ENCODE results near the gene SDC1. TPM values are rescaled to one million over a fixed set of nuclear protein-coding genes. Genes with fewer than 3 reads are reported as not detected.
A peak's percentile ranks its signal among the peaks of the same experiment; 100 is the strongest.

SDC1 gene
- total and polyA plus RNA-seq, 2 experiments from 2014 or later, result 92.3 to 107 TPM

DNA sequence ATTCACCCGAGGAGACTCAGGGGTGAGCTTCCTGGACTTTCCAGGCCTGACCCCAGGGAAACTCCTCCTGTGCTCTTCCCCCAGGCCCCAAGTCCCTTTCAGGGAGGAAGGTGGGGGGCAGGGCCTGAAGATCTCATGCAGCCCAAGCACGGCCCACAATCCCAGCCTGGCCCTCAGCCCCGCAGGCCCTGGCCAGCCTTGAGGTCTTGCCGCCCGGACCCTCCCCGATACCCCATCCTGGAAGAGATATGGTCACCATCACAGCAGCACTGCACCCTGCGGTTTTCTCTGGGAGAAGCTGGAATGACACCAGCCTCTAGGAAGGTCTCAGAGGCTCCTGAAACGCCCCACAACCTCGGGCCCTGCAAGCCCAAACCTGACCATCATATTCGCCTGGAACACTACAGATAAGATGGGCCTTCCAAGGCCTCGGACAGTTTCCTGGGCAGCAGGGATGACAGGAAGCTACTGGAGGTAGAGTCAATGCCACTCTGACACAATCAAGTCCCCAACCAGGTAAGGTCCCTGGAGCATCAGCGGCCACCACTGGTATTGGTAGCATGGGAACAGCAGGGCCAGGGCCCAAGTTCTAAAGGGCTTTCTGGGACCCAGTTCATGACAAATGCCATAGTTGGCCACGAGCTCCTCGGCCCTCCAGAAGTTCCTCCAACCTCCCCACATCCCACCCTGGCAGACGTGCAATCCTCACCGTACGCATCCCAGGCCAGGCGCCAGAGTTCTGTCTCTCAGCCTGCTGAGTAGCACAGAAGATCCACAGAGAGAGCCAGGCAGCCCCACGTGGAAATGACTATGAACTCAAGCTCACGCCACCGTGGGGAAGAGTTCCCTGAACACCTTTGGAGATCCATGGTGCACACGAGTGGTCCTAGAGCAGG, 8.6 kb downstream of the SDC1 start:
- H3K27ac ChIP-seq, result peak overlapping the region; percentile 90
- H3K36me3 ChIP-seq (replicated peaks; ENCODE audit: insufficient read depth, low read depth), result no peaks in the 10 kb centered on the region
- H3K9me2 ChIP-seq (replicated peaks; ENCODE audit: insufficient read depth), result no peaks in the 10 kb centered on the region
- no peaks in the 10 kb centered on the region for H4K20me1 ChIP-seq (ENCODE audit: insufficient read depth, poor library complexity, severe bottlenecking)
- no peak overlapping the region for H2AFZ ChIP-seq
- H3K27me3 ChIP-seq, result no peaks in the 10 kb centered on the region
- H3K79me2 ChIP-seq, result peaks cover 80% of the 10 kb centered on the region
- 92% methylated on average over 22 of the region's 22 CpGs for WGBS (ENCODE audit: low lambda C conversion rate, missing lambda C conversion rate)
- H3K4me1 ChIP-seq (ENCODE audit: insufficient read depth), result peaks cover 51% of the 10 kb centered on the region
- TF ChIP-seq EZH2 (IDR thresholded peaks at IDR 0.05; ENCODE audit: borderline replicate concordance) (no peak), EZH2phosphoT487 (IDR thresholded peaks at IDR 0.05; ENCODE audit: low read depth, severe bottlenecking, unreplicated experiment) (no peak)
- TF ChIP-seq, protein P1, sequence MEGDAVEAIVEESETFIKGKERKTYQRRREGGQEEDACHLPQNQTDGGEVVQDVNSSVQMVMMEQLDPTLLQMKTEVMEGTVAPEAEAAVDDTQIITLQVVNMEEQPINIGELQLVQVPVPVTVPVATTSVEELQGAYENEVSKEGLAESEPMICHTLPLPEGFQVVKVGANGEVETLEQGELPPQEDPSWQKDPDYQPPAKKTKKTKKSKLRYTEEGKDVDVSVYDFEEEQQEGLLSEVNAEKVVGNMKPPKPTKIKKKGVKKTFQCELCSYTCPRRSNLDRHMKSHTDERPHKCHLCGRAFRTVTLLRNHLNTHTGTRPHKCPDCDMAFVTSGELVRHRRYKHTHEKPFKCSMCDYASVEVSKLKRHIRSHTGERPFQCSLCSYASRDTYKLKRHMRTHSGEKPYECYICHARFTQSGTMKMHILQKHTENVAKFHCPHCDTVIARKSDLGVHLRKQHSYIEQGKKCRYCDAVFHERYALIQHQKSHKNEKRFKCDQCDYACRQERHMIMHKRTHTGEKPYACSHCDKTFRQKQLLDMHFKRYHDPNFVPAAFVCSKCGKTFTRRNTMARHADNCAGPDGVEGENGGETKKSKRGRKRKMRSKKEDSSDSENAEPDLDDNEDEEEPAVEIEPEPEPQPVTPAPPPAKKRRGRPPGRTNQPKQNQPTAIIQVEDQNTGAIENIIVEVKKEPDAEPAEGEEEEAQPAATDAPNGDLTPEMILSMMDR (IDR thresholded peaks at IDR 0.05; ENCODE audit: poor library complexity), result no peak
- no peak overlapping the region for H3K4me2 ChIP-seq
- DNase-seq (ENCODE audit: low spot score), result no peak
- H3K4me3 ChIP-seq, result no peak overlapping the region
- no peaks in the 10 kb centered on the region for H3K9me3 ChIP-seq (ENCODE audit: low read depth)

DNA sequence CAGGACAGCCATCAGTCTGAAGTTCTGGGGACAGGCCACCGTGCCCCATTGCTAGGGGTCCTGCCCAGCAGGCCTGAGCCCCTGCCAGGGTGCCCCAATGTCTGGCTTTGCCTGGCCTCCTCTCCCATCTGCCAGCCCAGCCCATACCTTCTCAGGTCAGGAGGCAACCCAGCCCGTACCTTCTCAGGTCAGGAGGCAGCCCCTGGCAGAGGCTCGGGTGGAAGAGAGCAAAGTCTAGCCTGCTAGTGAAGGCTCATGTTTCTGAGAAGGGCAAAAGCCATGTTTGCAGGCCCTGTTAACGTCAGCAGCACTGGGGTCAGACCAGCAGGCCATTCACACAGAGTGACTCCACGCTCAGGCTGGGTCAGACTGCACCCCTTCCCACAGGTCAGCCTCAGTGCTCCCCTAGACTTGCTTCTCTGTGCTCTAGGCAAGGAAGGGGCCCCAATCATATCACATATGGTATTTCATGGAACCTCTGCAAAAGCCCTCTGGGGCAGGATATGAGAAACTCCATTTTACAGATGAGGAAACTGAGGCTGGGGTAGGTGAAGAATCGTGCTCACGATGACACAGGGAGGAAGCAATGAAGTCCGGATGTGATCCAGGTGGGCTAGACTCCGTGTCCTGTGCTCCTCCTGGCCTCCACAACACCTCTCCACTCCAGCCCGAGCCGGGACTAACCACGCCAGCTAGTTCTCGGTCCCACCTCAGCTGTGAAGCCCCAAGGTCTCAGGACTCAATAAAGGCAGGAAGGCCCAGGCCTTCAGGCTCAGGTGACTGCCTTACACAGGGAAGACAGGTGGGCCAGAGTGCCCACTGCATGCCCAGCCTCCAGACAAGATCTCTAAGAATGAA, 9.5 kb downstream of the SDC1 start:
- no peaks in the 10 kb centered on the region for H3K9me3 ChIP-seq (ENCODE audit: low read depth)
- peak overlapping the region; percentile 56 for H3K4me2 ChIP-seq
- H3K27ac ChIP-seq, result peak overlapping the region; percentile 90
- no peak overlapping the region for H3K4me3 ChIP-seq
- no peaks in the 10 kb centered on the region for H4K20me1 ChIP-seq (ENCODE audit: insufficient read depth, poor library complexity, severe bottlenecking)
- no peaks in the 10 kb centered on the region for H3K9me2 ChIP-seq (replicated peaks; ENCODE audit: insufficient read depth)
- H3K36me3 ChIP-seq (replicated peaks; ENCODE audit: insufficient read depth, low read depth), result no peaks in the 10 kb centered on the region
- WGBS (ENCODE audit: low lambda C conversion rate, missing lambda C conversion rate), result 80% methylated on average over 13 of the region's 13 CpGs
- H2AFZ ChIP-seq, result no peak overlapping the region
- H3K4me1 ChIP-seq (ENCODE audit: insufficient read depth), result peaks cover 43% of the 10 kb centered on the region
- peak; percentile 58 for DNase-seq (ENCODE audit: low spot score)
- no peaks in the 10 kb centered on the region for H3K27me3 ChIP-seq
- no peak for TF ChIP-seq EZH2 (IDR thresholded peaks at IDR 0.05; ENCODE audit: borderline replicate concordance)
- no peak for TF ChIP-seq EZH2phosphoT487 (IDR thresholded peaks at IDR 0.05; ENCODE audit: low read depth, severe bottlenecking, unreplicated experiment)
- TF ChIP-seq, protein P1 (IDR thresholded peaks at IDR 0.05; ENCODE audit: poor library complexity), result no peak
- H3K79me2 ChIP-seq, result peaks cover 78% of the 10 kb centered on the region

DNA sequence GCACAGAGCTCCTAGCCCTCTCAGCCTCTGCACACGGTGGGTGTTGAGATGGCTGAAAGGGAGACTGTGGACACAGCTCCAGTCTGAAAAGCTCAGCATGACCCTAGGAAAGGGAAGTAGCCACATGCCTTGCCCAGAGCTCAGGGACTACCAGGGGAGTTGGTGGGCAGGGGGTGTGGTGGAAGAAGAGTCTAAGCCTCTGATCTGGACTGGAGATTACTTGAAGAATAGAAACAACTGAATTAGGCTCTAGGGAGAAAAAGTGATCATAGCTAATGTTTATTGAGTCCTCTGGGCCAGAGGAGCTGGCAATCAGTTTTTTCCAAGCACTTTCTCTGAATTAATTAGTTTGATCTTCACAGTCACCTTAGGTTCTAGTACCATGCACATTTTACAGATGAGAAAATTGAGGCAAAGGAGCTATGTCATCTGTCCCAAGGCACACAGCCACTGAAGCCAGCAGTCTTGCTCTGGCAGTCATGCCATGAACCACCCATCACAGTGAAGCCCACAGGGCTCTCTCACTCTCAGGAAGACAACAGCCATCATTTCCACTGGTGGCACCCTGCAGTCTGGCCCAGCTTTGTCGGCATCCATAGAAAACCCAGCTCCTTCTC, 10.3 kb downstream of the SDC1 start:
- 63% methylated on average over 2 of the region's 2 CpGs for WGBS (ENCODE audit: low lambda C conversion rate, missing lambda C conversion rate)

More for the DNA sequence above, 10.3 kb downstream of the SDC1 start:
- Histone ChIP-seq H3K9me3 (ENCODE audit: low read depth) (no peaks in the 10 kb centered on the region), H3K4me1 (ENCODE audit: insufficient read depth) (peaks cover 43% of the 10 kb centered on the region), H3K27ac (peak overlapping the region; percentile 90), H3K27me3 (no peaks in the 10 kb centered on the region), H3K79me2 (peaks cover 78% of the 10 kb centered on the region), H3K36me3 (replicated peaks; ENCODE audit: insufficient read depth, low read depth) (no peaks in the 10 kb centered on the region), H3K4me2 (peak overlapping the region; percentile 56), H4K20me1 (ENCODE audit: insufficient read depth, poor library complexity, severe bottlenecking) (no peaks in the 10 kb centered on the region), H3K9me2 (replicated peaks; ENCODE audit: insufficient read depth) (no peaks in the 10 kb centered on the region), H2AFZ (no peak overlapping the region), H3K4me3 (no peak overlapping the region)
- no peak for DNase-seq (ENCODE audit: low spot score)
- TF ChIP-seq, protein P1 (IDR thresholded peaks at IDR 0.05; ENCODE audit: poor library complexity), result no peak
- TF ChIP-seq EZH2phosphoT487 (IDR thresholded peaks at IDR 0.05; ENCODE audit: low read depth, severe bottlenecking, unreplicated experiment) (no peak), EZH2 (IDR thresholded peaks at IDR 0.05; ENCODE audit: borderline replicate concordance) (no peak)
